HG02588 (cell line): ENCODE data around the gene DPM3.
"Not testable (repeated sequence)": the region's sequence is repeated elsewhere in the genome, so short reads cannot be mapped to it uniquely, and the experiment has no call there.

Experiments
- ATAC-seq: cut with Tn5 transposase; IDR thresholded peaks from one replicate; pipeline ENCODE4 v1.9.1; 2021; ENCODE audit warnings: mild to moderate bottlenecking, moderate library complexity; ENCODE audit not compliant: unreplicated experiment

The DPM3 gene

GRCh38 chr1:155139895-155140629 is at the start of gene DPM3:
Gene DPM3 (minus strand): TSS chr1:155140531. CDS start chr1:155140240, 291 bp downstream.
- peak; percentile 62 for ATAC-seq

GRCh38 chr1:155189926-155190325 is 49.6 kb upstream of the DPM3 start:
- ATAC-seq, result not testable (repeated sequence)

GRCh38 chr1:155188268-155188667 is 47.9 kb upstream of the DPM3 start:
- ATAC-seq, result no peak

- ATAC-seq, result no peak
Observed at GRCh38 chr1:155187456-155187891, 47.1 kb upstream of the DPM3 start.

GRCh38 chr1:155186794-155187455 is 46.6 kb upstream of the DPM3 start:
- ATAC-seq, result no peak

GRCh38 chr1:155186067-155186793 is 45.9 kb upstream of the DPM3 start:
- ATAC-seq, result no peak

- ATAC-seq, result peak; percentile 15
Observed at GRCh38 chr1:155185783-155186066, 45.4 kb upstream of the DPM3 start.

- peak; percentile 79 for ATAC-seq
Observed at GRCh38 chr1:155184835-155185782, 44.8 kb upstream of the DPM3 start.

GRCh38 chr1:155184351-155184811 is 44.0 kb upstream of the DPM3 start:
- ATAC-seq, result no peak

GRCh38 chr1:155183775-155184221 is 43.5 kb upstream of the DPM3 start:
- no peak for ATAC-seq

- no peak for ATAC-seq
Observed at GRCh38 chr1:155182052-155182550, 41.8 kb upstream of the DPM3 start.

GRCh38 chr1:155181371-155182051 is 41.2 kb upstream of the DPM3 start:
- ATAC-seq, result no peak

- ATAC-seq, result no peak
Observed at GRCh38 chr1:155179112-155180031, 39.0 kb upstream of the DPM3 start.

- no peak for ATAC-seq
Observed at GRCh38 chr1:155178441-155179111, 38.2 kb upstream of the DPM3 start.

- no peak for ATAC-seq
Observed at GRCh38 chr1:155177918-155178281, 37.6 kb upstream of the DPM3 start.

- no peak for ATAC-seq
Observed at GRCh38 chr1:155177192-155177917, 37.0 kb upstream of the DPM3 start.

GRCh38 chr1:155176544-155177071 is 36.3 kb upstream of the DPM3 start:
- ATAC-seq, result no peak
